ENCODE results near the gene ZFP57. TPM values are rescaled to one million over a fixed set of nuclear protein-coding genes. Genes with fewer than 3 reads are reported as not detected.

Gene ZFP57
- total RNA-seq, 1 experiment from 2014 or later, result not detected

GRCh38 chr6:29727637-29728036 lies 46.7 kb upstream of the ZFP57 start:
- no TSS peak for BruUV-seq (replicated peaks)
- ATAC-seq (no peak), DNase-seq (no peak)
- H4K20me1 ChIP-seq (ENCODE audit: low read length), result no peaks in the 10 kb centered on the region
- H3F3A ChIP-seq (ENCODE audit: low read length, unreplicated experiment), result no peaks in the 10 kb centered on the region
- no peak overlapping the region for H3K27ac ChIP-seq (ENCODE audit: low read length)
- no peaks in the 10 kb centered on the region for H3K27me3 ChIP-seq (ENCODE audit: low read length)
- TF ChIP-seq EZH2phosphoT487 (IDR thresholded peaks at IDR 0.05; ENCODE audit: borderline replicate concordance, low read length) (no peak), CTCF (conservative IDR thresholded peaks at IDR 0.05; ENCODE audit: low read depth, low read length) (no peak), EZH2 (IDR thresholded peaks at IDR 0.05; ENCODE audit: low read length, unreplicated experiment) (no peak)
- no peak overlapping the region for H3K9ac ChIP-seq (ENCODE audit: low read length)
- no peak overlapping the region for H2AFZ ChIP-seq (ENCODE audit: low read length)
- H3K79me2 ChIP-seq (ENCODE audit: low read length), result no peaks in the 10 kb centered on the region
- H3K4me1 ChIP-seq (ENCODE audit: insufficient read depth, low read length), result no peaks in the 10 kb centered on the region
- intact Hi-C loops (cut with micrococcal nuclease), result no loop called here
- ChIA-PET POLR2A (ENCODE audit: unreplicated experiment) (interaction anchor here (0.5 to 0.7 kb wide), 2 partner anchors 47 to 312 kb away, joined by 3 to 4 read pairs; no protein-coding TSS in a partner anchor), CTCF (no interaction called here)
- no peak overlapping the region for H3K4me3 ChIP-seq (ENCODE audit: low read length)
- H3K9me2 ChIP-seq (replicated peaks; ENCODE audit: low read length), result no peaks in the 10 kb centered on the region
- no peaks in the 10 kb centered on the region for H3K36me3 ChIP-seq (ENCODE audit: low read depth, low read length)
- H3K9me3 ChIP-seq (ENCODE audit: low read length), result no peaks in the 10 kb centered on the region
- H3K4me2 ChIP-seq (ENCODE audit: low read length), result no peak overlapping the region

- intact Hi-C loops (cut with micrococcal nuclease), result no loop called here
- no peaks in the 10 kb centered on the region for H3K9me2 ChIP-seq (replicated peaks; ENCODE audit: low read length)
- BruUV-seq (replicated peaks), result no TSS peak
- no peak overlapping the region for H3K9ac ChIP-seq (ENCODE audit: low read length)
- no peaks in the 10 kb centered on the region for H3K9me3 ChIP-seq (ENCODE audit: low read length)
- H4K20me1 ChIP-seq (ENCODE audit: low read length), result no peaks in the 10 kb centered on the region
- H3K36me3 ChIP-seq (ENCODE audit: low read depth, low read length), result no peaks in the 10 kb centered on the region
- H2AFZ ChIP-seq (ENCODE audit: low read length), result no peak overlapping the region
- H3K4me3 ChIP-seq (ENCODE audit: low read length), result no peak overlapping the region
- no peak overlapping the region for H3K4me2 ChIP-seq (ENCODE audit: low read length)
- H3F3A ChIP-seq (ENCODE audit: low read length, unreplicated experiment), result no peaks in the 10 kb centered on the region
- no peaks in the 10 kb centered on the region for H3K79me2 ChIP-seq (ENCODE audit: low read length)
- no peak for DNase-seq
- no peaks in the 10 kb centered on the region for H3K27me3 ChIP-seq (ENCODE audit: low read length)
- POLR2A ChIA-PET (ENCODE audit: unreplicated experiment), result no interaction called here
- CTCF ChIA-PET, result no interaction called here
- no peak for TF ChIP-seq EZH2 (IDR thresholded peaks at IDR 0.05; ENCODE audit: low read length, unreplicated experiment)
- no peak for ATAC-seq
- H3K27ac ChIP-seq (ENCODE audit: low read length), result no peak overlapping the region
- no peaks in the 10 kb centered on the region for H3K4me1 ChIP-seq (ENCODE audit: insufficient read depth, low read length)
Observed at GRCh38 chr6:29726571-29727194, 45.7 kb upstream of the ZFP57 start.

GRCh38 chr6:29726001-29726400 lies 45.0 kb upstream of the ZFP57 start:
- no peak for ATAC-seq
- Histone ChIP-seq H3K9ac (ENCODE audit: low read length) (no peak overlapping the region), H3K9me3 (ENCODE audit: low read length) (no peaks in the 10 kb centered on the region), H2AFZ (ENCODE audit: low read length) (no peak overlapping the region), H3K79me2 (ENCODE audit: low read length) (no peaks in the 10 kb centered on the region), H4K20me1 (ENCODE audit: low read length) (no peaks in the 10 kb centered on the region), H3K4me3 (ENCODE audit: low read length) (no peak overlapping the region), H3K9me2 (replicated peaks; ENCODE audit: low read length) (no peaks in the 10 kb centered on the region), H3F3A (ENCODE audit: low read length, unreplicated experiment) (no peaks in the 10 kb centered on the region), H3K27me3 (ENCODE audit: low read length) (no peaks in the 10 kb centered on the region), H3K27ac (ENCODE audit: low read length) (no peak overlapping the region), H3K4me1 (ENCODE audit: insufficient read depth, low read length) (no peaks in the 10 kb centered on the region), H3K36me3 (ENCODE audit: low read depth, low read length) (no peaks in the 10 kb centered on the region), H3K4me2 (ENCODE audit: low read length) (no peak overlapping the region)
- no peak for DNase-seq
- intact Hi-C loops (cut with micrococcal nuclease), result no loop called here
- no TSS peak for BruUV-seq (replicated peaks)
- ChIA-PET CTCF (no interaction called here), POLR2A (ENCODE audit: unreplicated experiment) (no interaction called here)
- no peak for TF ChIP-seq CTCF (conservative IDR thresholded peaks at IDR 0.05; ENCODE audit: low read depth, low read length)
- TF ChIP-seq EZH2phosphoT487 (IDR thresholded peaks at IDR 0.05; ENCODE audit: borderline replicate concordance, low read length), result no peak
- TF ChIP-seq EZH2 (IDR thresholded peaks at IDR 0.05; ENCODE audit: low read length, unreplicated experiment), result no peak
